Ovary (tissue), 3 donors: ENCODE measurements around the gene LYST.

ENCODE experiments used
- EP300 ChIP-seq: sonication (generic); formaldehyde crosslinking; IDR thresholded peaks from one replicate; pipeline ENCODE4 v1.6.1; 2017; ENCODE audit warnings: antibody characterized with exemption
- POLR2A ChIP-seq: fragments of 450-650 bp; IDR thresholded peaks from one replicate; pipeline ENCODE4 v1.6.1; 2017; ENCODE audit warnings: antibody characterized with exemption, mild to moderate bottlenecking, moderate library complexity
- TF ChIP-seq, protein P1 (sequence below), 3 donors: fragments of 450-650 bp in 2 of 3; fragments of 200-600 bp in 1 of 3; IDR thresholded peaks; one replicate each; pipeline versions ENCODE4 v1.5.1 to v1.8.0; 2016 to 2022; ENCODE audit warnings: antibody characterized with exemption in 3 of 3, mild to moderate bottlenecking in 1 of 3
- donor health status: DM: no; HTN: no; CAD: no.

DNA sequence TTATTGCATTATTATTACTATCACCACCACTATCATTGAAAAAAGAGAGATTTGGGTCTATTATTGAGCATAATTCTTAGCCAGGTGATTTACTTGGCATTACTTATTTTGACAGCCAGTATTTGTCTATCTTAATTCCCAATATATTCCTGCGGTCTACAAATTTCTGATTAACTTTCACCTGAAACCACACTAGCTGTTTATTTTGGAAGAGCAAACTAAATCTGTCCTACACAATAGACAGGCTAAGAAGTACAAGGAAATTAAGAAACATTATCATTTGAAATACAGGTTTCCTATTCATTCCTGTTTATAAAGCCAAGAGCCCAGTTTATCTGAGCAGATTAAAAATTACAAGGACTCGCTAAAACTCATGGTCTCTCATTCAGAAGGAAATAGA is 6.9 kb upstream of the LYST start:
- TF ChIP-seq POLR2A: no peak
- TF ChIP-seq, protein P1, sequence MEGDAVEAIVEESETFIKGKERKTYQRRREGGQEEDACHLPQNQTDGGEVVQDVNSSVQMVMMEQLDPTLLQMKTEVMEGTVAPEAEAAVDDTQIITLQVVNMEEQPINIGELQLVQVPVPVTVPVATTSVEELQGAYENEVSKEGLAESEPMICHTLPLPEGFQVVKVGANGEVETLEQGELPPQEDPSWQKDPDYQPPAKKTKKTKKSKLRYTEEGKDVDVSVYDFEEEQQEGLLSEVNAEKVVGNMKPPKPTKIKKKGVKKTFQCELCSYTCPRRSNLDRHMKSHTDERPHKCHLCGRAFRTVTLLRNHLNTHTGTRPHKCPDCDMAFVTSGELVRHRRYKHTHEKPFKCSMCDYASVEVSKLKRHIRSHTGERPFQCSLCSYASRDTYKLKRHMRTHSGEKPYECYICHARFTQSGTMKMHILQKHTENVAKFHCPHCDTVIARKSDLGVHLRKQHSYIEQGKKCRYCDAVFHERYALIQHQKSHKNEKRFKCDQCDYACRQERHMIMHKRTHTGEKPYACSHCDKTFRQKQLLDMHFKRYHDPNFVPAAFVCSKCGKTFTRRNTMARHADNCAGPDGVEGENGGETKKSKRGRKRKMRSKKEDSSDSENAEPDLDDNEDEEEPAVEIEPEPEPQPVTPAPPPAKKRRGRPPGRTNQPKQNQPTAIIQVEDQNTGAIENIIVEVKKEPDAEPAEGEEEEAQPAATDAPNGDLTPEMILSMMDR (IDR thresholded peaks at IDR 0.05): no peak
- TF ChIP-seq EP300: no peak
